T-helper 1 cell (primary cell): ENCODE data around the gene PRKAR1B.
"Not testable (repeated sequence)": the region's sequence is repeated elsewhere in the genome, so short reads cannot be mapped to it uniquely, and the experiment has no call there.

Experiments used
- DNase-seq, 5 donors: peaks; one replicate each; pipeline ENCODE4 v3.0.0-alpha.2; 2012 to 2020

Gene PRKAR1B

GRCh38 chr7:552151-552867 lies 174.8 kb downstream of the PRKAR1B start:
- DNase-seq, result not testable (repeated sequence)

GRCh38 chr7:551615-551970 lies 175.5 kb downstream of the PRKAR1B start:
- not testable (repeated sequence) for DNase-seq

- no peak for DNase-seq
Observed at GRCh38 chr7:550881-551614, 176.0 kb downstream of the PRKAR1B start.

- DNase-seq, result no peak
Observed at GRCh38 chr7:549891-550625, 177.0 kb downstream of the PRKAR1B start.

GRCh38 chr7:549066-549890 lies 177.8 kb downstream of the PRKAR1B start:
- no peak for DNase-seq

GRCh38 chr7:548401-548800 lies 178.7 kb downstream of the PRKAR1B start:
- no peak for DNase-seq

- no peak for DNase-seq
Observed at GRCh38 chr7:545470-545869, 181.6 kb downstream of the PRKAR1B start.

- DNase-seq, result no peak
Observed at GRCh38 chr7:544338-545221, 182.5 kb downstream of the PRKAR1B start.

- no peak for DNase-seq
Observed at GRCh38 chr7:543501-544337, 183.4 kb downstream of the PRKAR1B start.

- no peak for DNase-seq
Observed at GRCh38 chr7:542713-543500, 184.2 kb downstream of the PRKAR1B start.

GRCh38 chr7:542131-542712 lies 184.9 kb downstream of the PRKAR1B start:
- DNase-seq, result no peak

GRCh38 chr7:541661-542060 lies 185.4 kb downstream of the PRKAR1B start:
- DNase-seq, result no peak

- no peak for DNase-seq
Observed at GRCh38 chr7:540997-541396, 186.1 kb downstream of the PRKAR1B start.

GRCh38 chr7:540579-540978 lies 186.5 kb downstream of the PRKAR1B start:
- DNase-seq, result no peak

- no peak for DNase-seq
Observed at GRCh38 chr7:539731-540411, 187.2 kb downstream of the PRKAR1B start.

- no peak for DNase-seq
Observed at GRCh38 chr7:538764-539685, 188.1 kb downstream of the PRKAR1B start.

GRCh38 chr7:537911-538634 lies 189.0 kb downstream of the PRKAR1B start:
- no peak for DNase-seq
